H1 (cell line): ENCODE results near the gene TNIK.

ENCODE experiments used
- BRCA1 ChIP-seq: IDR thresholded peaks from 2 replicates; pipeline ENCODE4 v1.6.1; 2012; ENCODE audit warnings: low read depth, low read length, improper control_type of control experiment
- EZH2 ChIP-seq: fragments of 200-600 bp; sonication (generic); IDR thresholded peaks from 2 replicates; pipeline ENCODE4 v1.7.1; 2012; ENCODE audit warnings: low read depth, mild to moderate bottlenecking, moderate library complexity, low read length, inconsistent platforms; ENCODE audit not compliant: severe bottlenecking
- POLR2A ChIP-seq, 2 experiments: IDR thresholded peaks; 1 replicate in 1 of 2; 2 replicates in 1 of 2; pipeline ENCODE4 v1.6.1; 2011; ENCODE audit warnings: low read depth in 2 of 2, low read length in 2 of 2, mild to moderate bottlenecking in 2 of 2; ENCODE audit errors: control extremely low read depth in 1 of 2
- POLR2AphosphoS5 ChIP-seq: IDR thresholded peaks from 2 replicates; pipeline ENCODE4 v1.6.1; 2011; ENCODE audit warnings: low read depth, low read length
- RAD21 ChIP-seq, 2 experiments: IDR thresholded peaks in 1 of 2; conservative IDR thresholded peaks in 1 of 2; 2 replicates each; pipeline ENCODE4 v1.6.1; 2011; ENCODE audit warnings: low read depth in 2 of 2, low read length in 2 of 2, improper control_type of control experiment in 1 of 2, inconsistent platforms in 1 of 2, mild to moderate bottlenecking in 1 of 2, moderate library complexity in 1 of 2
- SIX5 ChIP-seq: IDR thresholded peaks from 2 replicates; pipeline ENCODE4 v1.6.1; 2011; ENCODE audit warnings: mild to moderate bottlenecking, low read depth, low read length
- SP2 ChIP-seq: IDR thresholded peaks from 2 replicates; pipeline ENCODE4 v1.6.1; 2012; ENCODE audit warnings: mild to moderate bottlenecking, low read length, inconsistent platforms
- SRF ChIP-seq: IDR thresholded peaks from 2 replicates; pipeline ENCODE4 v1.6.1; 2011; ENCODE audit warnings: mild to moderate bottlenecking, low read depth, low read length, moderate library complexity
- TAF1 ChIP-seq: IDR thresholded peaks from 2 replicates; pipeline ENCODE4 v1.6.1; 2011; ENCODE audit warnings: mild to moderate bottlenecking, low read depth, low read length
- ZNF274 ChIP-seq: IDR thresholded peaks from 2 replicates; pipeline ENCODE4 v1.7.0; 2012; ENCODE audit warnings: low read length, borderline replicate concordance; ENCODE audit errors: extremely low read depth
- TF ChIP-seq, protein P1 (sequence below): IDR thresholded peaks from 2 replicates; pipeline ENCODE4 v1.6.1; 2012; ENCODE audit warnings: inconsistent platforms
- TF ChIP-seq, protein P2 (sequence below): IDR thresholded peaks from 2 replicates; pipeline ENCODE4 v1.6.1; 2011; ENCODE audit warnings: low read length, improper control_type of control experiment
- TF ChIP-seq, protein P3 (sequence below), 3 experiments: IDR thresholded peaks; 1 replicate in 2 of 3; 2 replicates in 1 of 3; pipeline versions ENCODE4 v1.5.1 to v1.6.1; 2011; ENCODE audit warnings: low read length in 3 of 3, mild to moderate bottlenecking in 3 of 3, inconsistent platforms in 2 of 3, low read depth in 1 of 3, moderate library complexity in 1 of 3; ENCODE audit not compliant: insufficient read depth in 1 of 3; ENCODE audit errors: control extremely low read depth in 1 of 3

DNA sequence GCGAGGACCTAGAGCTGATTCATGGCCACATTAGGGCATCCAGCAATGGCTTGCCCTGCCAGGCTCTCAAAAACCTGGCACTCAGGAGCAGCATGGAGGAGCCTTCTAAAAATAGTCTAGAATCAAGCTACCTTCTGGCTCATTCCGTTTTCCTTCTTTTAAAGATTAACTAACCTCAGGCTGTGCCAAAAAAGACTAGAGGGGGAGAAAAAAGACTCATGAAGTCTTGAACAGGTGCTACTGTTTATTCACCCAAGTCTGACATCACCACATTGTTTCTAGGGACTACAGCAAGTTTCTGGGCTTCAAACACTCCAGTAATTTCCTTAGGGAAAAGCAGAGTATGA is 125.8 kb downstream of the TNIK start:
- TF ChIP-seq SIX5 (no peak), BRCA1 (no peak), TAF1 (no peak), RAD21 (IDR thresholded peaks at IDR 0.05 in 1 of 2, conservative IDR thresholded peaks at IDR 0.05 in 1 of 2; ENCODE audit: low read depth in 2 of 2, low read length in 2 of 2) (no peak), EZH2 (no peak), POLR2AphosphoS5 (no peak), ZNF274 (no peak), SRF (no peak), POLR2A (IDR thresholded peaks at IDR 0.05; ENCODE audit: control extremely low read depth in 1 of 2, low read depth in 2 of 2, low read length in 2 of 2) (no peak), SP2 (no peak)
- TF ChIP-seq, protein P1, sequence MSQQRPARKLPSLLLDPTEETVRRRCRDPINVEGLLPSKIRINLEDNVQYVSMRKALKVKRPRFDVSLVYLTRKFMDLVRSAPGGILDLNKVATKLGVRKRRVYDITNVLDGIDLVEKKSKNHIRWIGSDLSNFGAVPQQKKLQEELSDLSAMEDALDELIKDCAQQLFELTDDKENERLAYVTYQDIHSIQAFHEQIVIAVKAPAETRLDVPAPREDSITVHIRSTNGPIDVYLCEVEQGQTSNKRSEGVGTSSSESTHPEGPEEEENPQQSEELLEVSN: no peak
- TF ChIP-seq, protein P2, sequence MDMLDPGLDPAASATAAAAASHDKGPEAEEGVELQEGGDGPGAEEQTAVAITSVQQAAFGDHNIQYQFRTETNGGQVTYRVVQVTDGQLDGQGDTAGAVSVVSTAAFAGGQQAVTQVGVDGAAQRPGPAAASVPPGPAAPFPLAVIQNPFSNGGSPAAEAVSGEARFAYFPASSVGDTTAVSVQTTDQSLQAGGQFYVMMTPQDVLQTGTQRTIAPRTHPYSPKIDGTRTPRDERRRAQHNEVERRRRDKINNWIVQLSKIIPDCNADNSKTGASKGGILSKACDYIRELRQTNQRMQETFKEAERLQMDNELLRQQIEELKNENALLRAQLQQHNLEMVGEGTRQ: no peak
- TF ChIP-seq, protein P3, sequence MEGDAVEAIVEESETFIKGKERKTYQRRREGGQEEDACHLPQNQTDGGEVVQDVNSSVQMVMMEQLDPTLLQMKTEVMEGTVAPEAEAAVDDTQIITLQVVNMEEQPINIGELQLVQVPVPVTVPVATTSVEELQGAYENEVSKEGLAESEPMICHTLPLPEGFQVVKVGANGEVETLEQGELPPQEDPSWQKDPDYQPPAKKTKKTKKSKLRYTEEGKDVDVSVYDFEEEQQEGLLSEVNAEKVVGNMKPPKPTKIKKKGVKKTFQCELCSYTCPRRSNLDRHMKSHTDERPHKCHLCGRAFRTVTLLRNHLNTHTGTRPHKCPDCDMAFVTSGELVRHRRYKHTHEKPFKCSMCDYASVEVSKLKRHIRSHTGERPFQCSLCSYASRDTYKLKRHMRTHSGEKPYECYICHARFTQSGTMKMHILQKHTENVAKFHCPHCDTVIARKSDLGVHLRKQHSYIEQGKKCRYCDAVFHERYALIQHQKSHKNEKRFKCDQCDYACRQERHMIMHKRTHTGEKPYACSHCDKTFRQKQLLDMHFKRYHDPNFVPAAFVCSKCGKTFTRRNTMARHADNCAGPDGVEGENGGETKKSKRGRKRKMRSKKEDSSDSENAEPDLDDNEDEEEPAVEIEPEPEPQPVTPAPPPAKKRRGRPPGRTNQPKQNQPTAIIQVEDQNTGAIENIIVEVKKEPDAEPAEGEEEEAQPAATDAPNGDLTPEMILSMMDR (IDR thresholded peaks at IDR 0.05; ENCODE audit: control extremely low read depth in 1 of 3, insufficient read depth in 1 of 3, low read depth in 1 of 3, low read length in 3 of 3): no peak
